IPS DF 19.7 (cell line): ENCODE results near the gene SYNGR1.
"Not testable (repeated sequence)": the region's sequence is repeated elsewhere in the genome, so short reads cannot be mapped to it uniquely, and the experiment has no call there.

Source experiments
- DNase-seq: peaks from one replicate; pipeline ENCODE4 v3.0.0-alpha.2; 2013; ENCODE audit warnings: low read depth, low spot score

SYNGR1 gene

DNA sequence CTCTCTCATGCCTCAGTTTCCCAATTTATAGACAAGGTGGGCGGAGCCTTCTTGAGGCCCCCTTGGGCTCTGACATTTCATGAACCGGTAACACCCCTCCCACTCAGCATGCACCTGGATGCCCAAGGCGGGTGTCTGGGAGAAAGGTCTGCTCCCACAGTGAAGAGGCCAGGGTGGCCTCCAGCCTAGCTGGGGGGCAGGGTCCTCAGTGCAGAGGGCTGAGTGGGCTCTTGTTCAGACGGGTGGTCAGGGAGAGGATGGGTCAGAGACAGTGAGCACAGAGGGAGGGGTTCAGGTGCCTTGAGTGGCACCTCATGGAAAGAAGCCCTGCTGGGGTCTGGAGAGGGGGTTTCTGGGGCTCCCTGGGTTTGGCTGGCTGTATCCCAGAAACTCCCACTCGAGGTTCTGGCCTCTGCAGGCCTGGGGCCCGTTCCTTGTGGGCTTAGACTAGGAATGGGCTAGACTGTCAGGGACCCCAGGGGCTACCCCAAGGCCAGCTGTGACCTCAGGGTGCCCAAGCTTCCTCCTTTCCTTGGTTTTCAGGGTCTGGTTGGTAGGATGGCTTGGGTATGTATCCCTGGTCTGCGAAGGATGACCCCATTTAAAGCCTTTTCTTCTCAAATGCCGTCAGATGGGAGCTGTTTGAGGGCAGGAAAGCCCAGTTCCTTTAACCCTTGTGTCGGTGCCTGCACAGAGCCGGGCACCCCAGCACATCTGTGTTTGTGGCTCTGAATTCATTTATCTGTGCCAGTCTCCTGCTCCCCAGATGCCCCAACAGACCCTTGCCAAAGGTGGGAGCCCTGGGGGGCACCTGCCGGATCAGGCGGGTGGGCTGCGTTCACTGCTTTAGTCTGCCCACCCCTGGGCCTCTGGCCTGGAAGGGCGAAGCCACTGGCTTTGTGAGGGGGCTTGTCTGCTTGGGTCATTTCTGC lies 1.2 kb downstream of the SYNGR1 start:
- no peak for DNase-seq

DNA sequence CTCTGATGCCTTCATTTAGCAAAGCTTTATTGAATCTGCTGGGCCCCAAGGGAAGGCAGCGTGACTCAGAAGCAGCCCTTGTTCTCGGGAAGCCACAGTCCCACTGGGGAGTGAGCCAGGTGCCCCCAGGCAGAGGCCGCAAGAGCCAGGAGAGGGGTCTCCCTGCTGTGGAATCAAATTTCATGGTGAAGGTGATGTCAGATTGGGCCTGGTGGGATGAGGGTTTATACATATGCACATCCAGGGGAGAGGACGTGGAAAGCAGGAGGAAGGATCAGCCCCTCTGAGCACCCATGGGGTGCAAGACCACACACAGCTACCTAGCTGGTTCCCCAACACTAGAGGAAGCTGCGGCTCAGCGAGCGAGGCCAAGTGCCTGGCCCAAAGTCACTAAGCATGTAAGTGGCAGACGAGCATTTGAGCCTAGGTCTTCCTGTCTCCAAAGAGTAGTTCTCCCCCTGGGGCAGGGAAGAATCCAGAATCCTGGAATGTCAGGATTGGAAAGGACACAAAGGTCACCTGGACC lies 2.0 kb downstream of the SYNGR1 start:
- DNase-seq: no peak

DNA sequence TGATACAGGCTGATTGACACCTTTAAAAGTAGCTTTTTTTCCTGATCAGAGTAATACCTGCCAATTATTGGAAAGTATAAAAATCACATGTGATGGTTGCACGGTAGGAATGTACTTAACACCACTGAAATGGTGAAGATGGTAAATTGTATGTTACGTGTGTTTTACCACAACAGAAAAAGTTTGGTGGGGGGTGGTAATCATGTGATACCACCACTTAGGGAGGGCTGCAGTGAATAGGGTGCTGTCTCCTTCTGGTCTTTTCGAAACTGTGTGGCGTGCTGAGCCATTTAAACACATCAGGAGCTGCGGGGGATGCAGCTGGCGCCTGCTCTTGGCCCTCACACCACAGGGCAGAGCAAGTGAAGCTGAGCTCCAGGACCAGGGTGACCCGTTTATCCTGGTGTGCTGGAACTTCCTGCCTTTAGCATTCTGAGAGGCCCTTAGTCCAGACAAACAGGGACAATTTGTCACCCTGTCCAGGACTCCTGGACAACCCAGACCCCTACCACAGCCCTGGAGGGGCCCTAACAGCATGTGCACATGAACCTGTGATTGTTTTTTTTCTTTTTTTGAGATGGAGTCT lies 2.6 kb downstream of the SYNGR1 start:
- DNase-seq: no peak

DNA sequence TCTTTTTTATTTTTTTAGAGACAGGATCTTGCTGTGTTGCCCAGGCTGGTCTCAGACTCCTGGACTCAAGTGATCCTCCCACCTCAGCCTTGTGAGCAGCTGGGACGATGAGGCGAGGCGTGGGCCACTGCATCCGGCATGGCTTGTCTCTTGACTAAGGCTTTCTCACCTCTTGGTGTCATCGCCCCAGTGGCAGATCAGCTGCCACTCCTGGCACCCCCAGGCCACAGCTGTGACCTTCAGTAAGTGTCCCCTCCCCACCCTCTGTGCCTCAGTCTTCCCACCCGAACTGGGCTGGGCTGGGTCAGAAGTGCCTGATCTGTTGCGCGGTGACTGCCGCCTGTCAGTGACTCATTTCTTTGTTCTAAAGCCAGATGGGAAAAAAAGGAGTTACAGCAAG lies 3.6 kb downstream of the SYNGR1 start:
- no peak for DNase-seq

DNA sequence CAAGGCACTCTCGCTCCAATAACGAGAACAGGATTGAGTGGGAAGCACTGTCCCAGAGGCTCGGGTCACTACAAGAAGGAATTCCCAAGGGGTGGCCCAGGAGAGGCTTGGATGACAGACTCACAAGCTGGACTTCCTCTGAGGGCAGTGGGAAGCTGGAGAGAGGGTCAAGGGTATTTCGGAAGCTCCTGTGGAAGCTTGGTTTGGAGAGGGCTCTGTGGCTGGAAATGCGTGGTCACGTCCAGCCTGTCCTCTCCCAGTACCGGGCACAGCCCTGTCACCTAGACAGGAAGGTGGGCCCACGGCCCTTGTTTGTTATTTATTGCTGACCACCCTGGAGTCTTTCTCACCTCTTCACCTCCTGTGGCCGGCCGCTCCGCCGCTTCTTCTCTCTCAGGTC lies 5.3 kb downstream of the SYNGR1 start:
- DNase-seq: no peak

DNA sequence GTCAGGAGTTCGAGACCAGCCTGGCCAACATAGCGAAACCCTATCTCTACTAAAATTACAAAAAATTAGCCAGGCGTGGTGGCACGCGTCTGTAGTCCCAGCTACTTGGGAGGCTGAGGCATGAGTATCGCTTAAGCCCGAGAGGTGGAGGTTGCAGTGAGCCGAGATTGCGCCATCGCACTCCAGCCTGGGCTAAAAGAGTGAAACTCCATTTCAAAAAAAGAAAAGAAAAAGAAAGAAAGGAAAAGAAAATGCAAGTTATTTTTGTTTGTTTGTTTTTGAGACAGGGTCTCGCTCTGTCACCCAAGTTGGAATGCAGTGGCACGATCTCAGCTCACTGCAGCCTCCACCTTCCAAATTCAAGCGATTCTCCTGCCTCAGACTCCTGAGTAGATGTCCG lies 6.0 kb downstream of the SYNGR1 start:
- not testable (repeated sequence) for DNase-seq

DNA sequence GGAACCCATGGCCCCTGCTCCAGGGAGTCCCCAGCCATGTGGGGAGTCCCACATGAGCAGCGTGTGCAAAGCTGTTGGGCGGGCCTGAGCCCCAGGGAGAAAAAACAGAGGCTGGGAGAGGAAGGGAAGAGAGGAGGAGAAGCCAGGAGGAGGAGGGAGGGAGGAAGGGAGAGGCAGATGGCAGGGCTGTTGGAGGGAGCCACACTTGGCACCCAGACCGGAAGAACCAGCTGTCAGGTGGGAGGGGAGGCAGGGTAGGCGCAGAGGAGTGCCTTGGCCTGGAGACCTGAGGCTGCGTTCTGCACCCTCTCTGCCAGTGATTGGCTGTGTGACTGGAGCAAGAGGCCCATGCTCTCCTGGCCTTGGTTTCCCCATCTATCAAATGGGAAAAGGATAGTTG lies 6.7 kb downstream of the SYNGR1 start:
- DNase-seq: no peak

DNA sequence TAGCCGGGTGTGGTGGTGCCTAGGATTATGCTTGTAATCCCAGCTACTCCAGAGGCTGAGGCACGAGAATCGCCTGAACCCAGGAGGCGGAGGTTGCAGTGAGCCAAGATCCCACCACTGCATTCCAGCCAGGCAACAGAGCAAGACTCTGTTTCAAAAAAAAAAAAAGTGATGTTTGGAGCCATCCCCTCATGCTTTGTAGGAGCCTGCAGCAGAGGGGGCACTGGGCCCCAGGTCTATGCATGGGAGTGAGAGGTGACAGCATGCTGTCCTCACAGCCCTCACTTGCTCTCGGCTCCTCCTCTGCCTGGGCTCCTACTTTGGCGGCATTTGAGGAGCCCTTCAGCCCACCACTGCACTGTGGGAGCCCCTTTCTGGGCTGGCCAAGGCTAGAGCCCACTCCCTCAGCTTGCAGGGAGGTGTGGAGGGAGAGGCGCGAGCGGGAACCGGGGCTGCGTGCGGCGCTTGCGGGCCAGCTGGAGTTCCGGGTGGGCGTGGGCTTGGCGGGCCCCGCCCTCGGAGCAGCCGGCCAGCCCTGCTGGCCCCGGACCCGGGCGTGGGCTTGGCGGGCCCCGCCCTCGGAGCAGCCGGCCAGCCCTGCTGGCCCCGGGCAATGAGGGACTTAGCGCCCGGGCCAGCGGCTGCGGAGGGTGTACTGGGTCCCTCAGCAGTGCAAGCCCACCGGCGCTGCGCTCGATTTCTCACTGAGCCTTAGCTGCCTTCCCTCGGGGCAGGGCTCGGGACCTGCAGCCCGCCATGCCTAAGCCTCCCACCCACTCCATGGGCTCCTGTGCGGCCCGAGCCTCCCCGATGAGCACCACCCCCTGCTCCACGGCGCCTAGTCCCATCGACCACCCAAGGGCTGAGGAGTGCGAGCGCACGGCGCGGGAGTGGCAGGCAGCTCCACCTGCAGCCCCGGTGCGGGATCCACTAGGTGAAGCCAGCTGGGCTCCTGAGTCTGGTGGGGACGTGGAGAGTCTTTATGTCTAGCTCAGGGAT lies 7.6 kb downstream of the SYNGR1 start:
- DNase-seq: not testable (repeated sequence)

DNA sequence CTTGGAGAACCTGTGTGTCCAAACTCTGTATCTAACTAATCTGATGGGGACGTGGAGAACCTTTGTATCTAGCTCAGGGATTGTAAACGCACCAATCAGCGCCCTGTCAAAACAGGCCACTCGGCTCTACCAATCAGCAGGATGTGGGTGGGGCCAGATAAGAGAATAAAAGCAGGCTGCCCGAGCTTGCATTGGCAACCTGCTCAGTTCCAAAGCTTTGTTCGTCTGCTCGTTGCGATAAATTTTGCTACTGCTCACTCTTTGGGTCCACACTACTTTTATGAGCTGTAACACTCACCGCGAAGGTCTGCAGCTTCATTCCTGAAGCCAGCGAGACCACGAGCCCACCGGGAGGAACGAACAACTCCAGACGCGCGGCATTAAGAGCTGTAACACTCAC lies 8.4 kb downstream of the SYNGR1 start:
- not testable (repeated sequence) for DNase-seq

DNA sequence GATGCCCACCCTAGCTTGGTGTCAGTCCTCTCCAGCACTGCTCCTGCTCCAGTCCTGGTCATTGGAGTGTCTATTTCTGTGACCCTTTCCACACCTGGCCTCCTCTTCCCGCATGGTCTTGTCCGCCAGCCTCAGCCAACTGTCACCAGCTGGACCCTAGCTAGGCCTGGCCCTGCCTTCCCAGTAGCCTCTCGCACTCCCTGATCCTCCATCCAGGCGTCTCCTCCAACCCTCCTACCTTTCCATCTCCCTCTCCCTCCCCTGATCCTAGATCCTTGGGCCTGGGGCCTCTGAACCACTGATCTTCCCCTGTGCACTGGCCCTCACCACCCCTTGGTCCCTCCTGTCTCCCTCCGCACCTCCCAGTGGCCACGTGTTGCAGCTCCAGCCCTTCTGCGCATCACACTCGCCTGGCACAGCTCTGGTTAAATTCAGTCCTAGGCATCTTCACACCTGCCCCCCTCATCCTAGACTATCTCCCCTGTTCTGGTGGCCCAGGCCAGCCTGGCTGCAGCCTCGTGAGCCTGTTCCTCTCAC lies 9.9 kb downstream of the SYNGR1 start:
- DNase-seq: no peak

DNA sequence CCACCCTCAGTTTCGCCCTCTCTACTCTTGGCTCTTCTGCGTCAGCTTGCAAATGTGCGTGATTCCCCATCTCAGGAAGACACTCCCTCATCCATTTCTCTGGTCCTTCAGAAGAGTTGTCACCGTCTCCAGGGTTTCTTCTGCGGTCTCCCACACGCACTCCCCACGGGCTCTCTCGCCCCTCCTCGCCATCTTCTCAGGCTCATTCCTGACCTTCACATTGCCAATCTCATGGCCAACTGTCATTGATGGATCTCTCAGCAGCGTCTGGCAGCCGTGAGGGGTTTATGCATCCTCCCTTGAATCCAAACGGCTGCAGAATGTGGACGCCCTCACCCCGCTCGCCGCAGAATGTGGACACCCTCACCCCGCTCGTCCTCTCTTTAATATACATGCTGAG lies 10.5 kb downstream of the SYNGR1 start:
- no peak for DNase-seq

DNA sequence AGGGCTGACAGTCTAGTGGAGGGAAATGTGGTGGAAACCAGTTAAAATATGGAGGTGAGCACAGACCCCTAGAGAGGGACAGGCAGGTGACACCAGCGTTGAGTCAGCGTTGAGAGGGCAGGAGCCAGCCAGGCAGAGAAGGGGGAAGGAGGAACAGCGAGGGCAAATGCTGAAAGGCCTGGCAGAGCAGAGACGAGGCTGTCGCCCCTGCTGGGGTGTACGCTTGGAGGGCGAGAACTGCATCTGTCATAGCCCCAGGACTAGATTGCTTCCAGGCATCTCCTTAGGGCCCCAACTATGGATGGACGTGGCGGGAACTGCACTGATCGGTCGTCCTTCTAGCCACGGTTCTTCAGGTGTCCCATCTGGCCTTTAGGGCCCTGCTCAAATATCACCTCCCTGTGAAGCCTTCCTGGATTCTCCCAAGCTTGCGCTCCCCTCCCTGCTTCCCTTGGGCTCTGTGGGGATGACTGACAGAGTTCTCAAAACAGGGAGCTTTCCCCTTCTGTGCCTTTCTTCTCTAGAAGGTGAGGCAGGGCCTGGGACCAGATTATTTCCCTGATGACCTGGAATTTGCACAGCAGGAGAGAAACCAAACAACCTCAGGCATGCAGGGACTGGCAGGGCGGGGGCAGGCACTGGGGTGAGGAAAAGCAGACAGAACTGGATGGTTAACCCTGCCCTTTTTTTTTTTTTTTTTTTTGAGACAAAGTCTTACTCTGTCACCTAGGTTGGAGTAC lies 11.1 kb downstream of the SYNGR1 start:
- DNase-seq: no peak

DNA sequence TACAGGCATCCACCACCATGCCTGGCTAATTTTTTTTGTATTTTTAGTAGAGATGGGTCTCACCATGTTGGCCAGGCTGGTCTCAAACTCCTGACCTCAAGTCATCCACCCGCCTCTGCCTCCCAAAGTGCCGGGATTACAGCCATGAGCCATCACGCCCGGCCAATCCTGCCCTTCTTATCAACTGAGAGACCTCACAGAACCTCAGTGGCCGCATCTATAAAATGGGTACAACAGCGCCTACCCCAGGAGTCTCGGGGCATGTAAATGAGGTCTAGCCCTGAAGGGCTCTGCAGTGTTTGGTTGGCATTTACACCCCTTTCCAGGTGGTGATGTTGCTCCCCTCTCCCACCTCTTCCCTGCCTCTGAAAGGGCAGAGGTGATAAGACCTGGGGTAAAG lies 11.7 kb downstream of the SYNGR1 start:
- no peak for DNase-seq

DNA sequence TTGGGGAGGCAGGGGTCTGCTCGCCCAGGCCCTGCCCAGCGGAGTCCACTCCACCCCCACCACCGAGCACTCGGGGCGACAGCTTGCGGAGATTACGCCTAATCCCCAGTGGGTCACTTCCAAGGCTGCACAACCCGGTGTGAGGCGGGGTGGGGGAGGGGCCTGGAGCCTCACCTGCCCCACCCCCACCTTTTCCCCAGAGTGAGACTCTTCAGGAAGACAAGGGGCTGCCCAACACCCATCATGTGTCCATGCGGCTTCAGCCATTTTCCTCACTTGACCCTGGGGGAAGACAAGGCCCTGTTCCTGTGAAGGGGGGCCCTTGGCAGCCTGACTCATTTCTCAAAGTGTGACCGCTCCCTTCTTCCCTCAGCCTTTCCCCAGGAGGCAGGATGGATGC lies 12.5 kb downstream of the SYNGR1 start:
- no peak for DNase-seq

DNA sequence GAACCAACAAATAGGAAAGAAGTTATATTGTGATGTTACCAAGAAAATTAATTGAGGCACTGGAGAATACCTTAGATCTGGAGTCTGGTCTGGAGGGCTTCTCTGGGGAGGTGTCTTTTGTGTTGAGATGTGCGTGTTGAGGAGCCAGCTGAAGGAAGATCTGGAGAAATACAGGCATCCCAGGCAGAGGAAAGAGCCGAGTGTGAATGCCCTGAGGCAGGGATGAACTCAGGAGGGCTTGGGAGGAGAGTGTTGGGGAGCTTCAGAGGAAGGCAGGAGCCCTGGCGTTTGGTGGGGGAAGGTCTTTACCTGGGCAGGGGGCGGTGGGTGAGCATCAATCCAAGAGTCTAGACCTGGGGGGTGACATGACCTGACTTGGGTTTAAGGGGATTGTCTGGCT lies 13.1 kb downstream of the SYNGR1 start:
- no peak for DNase-seq

DNA sequence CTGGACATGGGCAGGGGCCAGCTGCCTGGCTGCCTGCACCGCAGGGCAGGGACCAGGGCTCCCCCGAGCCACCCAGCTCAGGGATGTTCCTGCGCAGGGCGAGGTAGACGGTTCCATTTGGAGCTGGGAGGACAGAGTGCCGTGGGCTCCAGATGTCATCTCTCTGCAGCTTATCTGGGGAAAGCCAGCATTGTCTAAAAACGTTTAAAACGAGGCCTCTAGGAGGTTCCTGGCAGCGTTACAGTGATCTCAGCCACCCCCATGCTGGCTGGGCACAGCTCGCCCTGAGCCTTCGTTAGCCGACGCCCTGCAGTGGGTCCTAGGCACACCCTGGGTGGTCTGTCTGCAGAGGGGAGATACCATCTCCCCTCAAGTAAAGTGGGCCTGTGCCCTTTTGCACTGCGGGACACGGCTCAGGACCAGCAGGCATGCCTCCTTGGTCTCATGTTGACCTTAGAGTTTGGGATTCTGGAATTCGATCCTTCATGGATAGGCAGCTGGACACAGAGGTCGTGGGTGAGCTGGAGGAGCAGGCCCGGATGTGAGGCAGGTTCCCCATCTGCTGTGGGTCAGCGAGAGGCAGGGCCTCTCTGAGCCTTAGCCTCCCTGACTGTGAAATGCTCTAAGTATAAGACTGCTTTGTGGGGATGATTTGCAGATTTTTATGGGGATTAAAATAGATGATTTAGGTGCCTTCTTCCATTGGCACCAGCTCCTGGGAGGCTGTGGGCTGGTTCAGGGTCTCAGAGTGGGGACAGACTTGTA lies 14.1 kb downstream of the SYNGR1 start:
- no peak for DNase-seq

DNA sequence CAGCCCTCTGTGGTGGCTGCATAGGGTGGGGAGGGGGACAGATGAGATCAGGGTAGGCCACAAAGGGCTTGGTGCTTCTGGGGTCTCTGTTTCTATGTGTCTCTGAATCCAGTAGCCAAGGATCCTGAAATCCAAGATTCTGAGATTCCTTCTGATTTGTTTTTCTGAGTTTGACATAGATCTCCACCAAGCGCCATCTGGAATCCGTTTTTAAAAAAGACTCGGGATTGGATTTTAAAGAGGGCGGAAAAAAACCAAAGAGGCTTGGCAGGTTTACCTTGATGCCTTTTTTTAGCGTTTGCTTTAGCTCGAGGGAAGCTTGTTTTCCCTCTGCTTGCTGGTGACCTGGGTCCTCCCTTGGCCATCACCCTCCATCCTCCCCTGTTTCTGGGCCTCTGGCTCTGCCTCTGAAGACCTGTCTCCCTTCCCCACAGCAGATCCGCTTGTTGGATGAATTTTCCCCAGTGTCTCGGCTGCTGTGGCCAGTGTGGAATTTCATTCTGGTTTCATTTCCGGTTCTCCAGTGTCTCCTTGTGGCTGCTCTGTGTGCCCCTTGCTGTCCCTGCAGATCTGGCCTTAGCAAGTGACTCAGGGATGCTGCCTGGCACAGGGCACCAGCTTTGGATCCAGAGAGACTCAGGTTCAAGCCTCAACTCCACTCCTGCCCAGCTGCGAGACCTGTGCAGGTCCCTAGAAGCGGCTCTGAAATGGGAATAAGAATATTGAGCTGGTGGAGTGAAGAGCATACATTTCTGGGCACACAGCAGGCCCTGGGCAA lies 15.1 kb downstream of the SYNGR1 start:
- no peak for DNase-seq

DNA sequence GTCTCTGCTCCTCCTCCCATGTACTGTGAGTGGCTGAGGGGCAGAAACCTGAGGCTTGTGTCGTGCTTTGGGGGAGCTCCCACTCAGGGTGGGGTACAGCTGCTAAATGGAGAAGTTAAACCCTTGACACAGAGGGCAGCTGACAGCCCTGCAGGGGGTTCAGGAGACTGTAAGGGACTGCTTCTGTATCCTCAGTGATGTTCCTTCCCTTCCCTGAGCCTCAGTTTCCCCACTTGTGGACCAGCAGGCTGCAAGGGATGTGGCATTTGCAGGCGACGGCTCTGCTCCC lies 15.6 kb downstream of the SYNGR1 start:
- DNase-seq: no peak

DNA sequence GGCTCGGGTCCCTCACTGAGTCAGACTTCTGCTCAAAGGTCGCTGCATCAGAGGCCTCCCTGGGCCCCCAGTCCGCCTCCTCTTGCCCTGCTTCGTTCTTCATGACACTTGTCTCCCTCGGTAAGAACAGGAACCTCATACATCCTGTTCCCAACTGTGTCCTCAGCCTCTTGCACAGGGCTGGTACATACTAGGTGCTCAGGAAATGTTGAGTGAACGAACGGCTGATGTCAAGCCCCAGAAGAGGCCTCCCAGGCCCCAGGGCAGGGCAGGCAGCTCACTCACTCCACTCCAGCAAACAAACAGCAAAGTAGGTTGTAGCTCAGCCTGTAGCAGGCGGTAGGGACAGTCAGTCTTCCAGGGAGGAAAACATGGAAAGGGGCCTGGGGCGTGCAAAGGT lies 17.2 kb downstream of the SYNGR1 start:
- DNase-seq: no peak
